Measurements from ENCODE around the gene ZBTB14. TPM values are rescaled to one million over a fixed set of nuclear protein-coding genes. Genes with fewer than 3 reads are reported as not detected.

Gene ZBTB14
- total RNA-seq, 2 experiments from 2014 or later = 28.1 to 33.9 TPM

DNA sequence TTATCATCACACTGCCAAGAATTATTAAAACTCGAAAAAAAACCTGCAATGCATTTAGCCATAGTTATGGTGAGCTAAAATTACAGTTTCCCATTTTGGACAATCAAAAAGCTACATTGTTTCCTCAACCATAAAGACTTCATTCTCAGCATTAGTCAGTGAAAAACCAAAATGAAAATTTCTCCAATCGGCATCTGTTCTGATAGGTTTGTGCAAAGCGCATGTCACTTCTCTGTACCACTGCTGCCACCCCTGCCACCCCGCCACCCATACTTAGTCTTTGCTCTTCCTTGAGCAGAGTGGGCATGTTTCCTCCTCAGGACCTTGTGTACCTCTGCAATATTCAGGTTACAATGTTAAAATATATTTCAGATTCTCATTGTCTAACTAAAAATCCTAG is 7.1 kb upstream of the ZBTB14 start:
- DNase-seq (ENCODE audit: low spot score) = no peak
- no peak overlapping the region for H3K27ac ChIP-seq (ENCODE audit: low read depth, low read length, poor library complexity, severe bottlenecking)
- no peaks in the 10 kb centered on the region for H4K20me1 ChIP-seq (ENCODE audit: insufficient read depth, low read length)
- no TSS peak for BruUV-seq (replicated peaks)
- intact Hi-C loops (cut with micrococcal nuclease; ENCODE audit: unreplicated experiment) = no loop called here
- CTCF ChIA-PET (ENCODE audit: unreplicated experiment) = no interaction called here
- TF ChIP-seq EZH2phosphoT487 (IDR thresholded peaks at IDR 0.05; ENCODE audit: borderline replicate concordance, low read depth, low read length) = no peak
- TF ChIP-seq, protein P1, sequence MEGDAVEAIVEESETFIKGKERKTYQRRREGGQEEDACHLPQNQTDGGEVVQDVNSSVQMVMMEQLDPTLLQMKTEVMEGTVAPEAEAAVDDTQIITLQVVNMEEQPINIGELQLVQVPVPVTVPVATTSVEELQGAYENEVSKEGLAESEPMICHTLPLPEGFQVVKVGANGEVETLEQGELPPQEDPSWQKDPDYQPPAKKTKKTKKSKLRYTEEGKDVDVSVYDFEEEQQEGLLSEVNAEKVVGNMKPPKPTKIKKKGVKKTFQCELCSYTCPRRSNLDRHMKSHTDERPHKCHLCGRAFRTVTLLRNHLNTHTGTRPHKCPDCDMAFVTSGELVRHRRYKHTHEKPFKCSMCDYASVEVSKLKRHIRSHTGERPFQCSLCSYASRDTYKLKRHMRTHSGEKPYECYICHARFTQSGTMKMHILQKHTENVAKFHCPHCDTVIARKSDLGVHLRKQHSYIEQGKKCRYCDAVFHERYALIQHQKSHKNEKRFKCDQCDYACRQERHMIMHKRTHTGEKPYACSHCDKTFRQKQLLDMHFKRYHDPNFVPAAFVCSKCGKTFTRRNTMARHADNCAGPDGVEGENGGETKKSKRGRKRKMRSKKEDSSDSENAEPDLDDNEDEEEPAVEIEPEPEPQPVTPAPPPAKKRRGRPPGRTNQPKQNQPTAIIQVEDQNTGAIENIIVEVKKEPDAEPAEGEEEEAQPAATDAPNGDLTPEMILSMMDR (conservative IDR thresholded peaks at IDR 0.05; ENCODE audit: low read length) = no peak
- H3K36me3 ChIP-seq (ENCODE audit: insufficient read depth, low read length) = no peaks in the 10 kb centered on the region
- peaks cover 4% of the 10 kb centered on the region for H3K4me1 ChIP-seq (ENCODE audit: insufficient read depth, low read length, poor library complexity, severe bottlenecking)
- POLR2A ChIA-PET = interaction anchor here (0.6 to 1.8 kb wide), 4 partner anchors 14 to 1770 kb away, joined by 3 to 5 read pairs (median 4); no protein-coding TSS in a partner anchor
- H3K9me3 ChIP-seq (ENCODE audit: low read length) = no peaks in the 10 kb centered on the region
- no peaks in the 10 kb centered on the region for H3K9me2 ChIP-seq (ENCODE audit: insufficient read depth, low read length)
- no peaks in the 10 kb centered on the region for H3K79me2 ChIP-seq (ENCODE audit: insufficient read depth, low read depth, low read length)
- H2AFZ ChIP-seq (ENCODE audit: low read length) = no peak overlapping the region
- no peak overlapping the region for H3K4me3 ChIP-seq (ENCODE audit: low read depth, low read length, poor library complexity, severe bottlenecking)
- H3K4me2 ChIP-seq (ENCODE audit: low read length) = no peak overlapping the region

DNA sequence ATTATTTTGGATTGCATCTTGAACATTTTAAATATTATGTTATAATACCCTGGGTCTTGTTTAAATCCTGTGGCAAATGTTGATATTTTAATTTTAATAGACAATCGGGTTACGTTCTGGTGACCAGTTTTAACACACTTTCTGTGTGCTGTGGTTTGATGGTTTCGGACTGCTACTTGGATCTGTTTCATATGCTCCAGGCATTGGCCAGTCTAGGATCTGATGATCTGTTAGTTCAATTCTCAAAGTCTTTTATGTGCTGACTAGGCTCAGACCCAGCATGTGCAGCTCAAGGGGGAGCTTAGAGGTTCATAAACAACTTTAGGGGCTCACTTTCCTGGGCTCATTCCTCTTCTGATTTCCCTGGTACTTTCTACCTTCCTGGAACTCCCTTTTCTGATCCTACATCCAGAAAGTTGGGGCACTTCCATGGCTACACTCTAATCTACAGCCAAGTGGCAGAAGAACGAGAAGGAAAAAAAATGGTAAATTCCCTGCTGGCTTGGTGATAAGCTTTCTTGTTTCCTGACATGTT is 5.0 kb upstream of the ZBTB14 start:
- H3K9me3 ChIP-seq (ENCODE audit: low read length) = no peaks in the 10 kb centered on the region
- no peak for DNase-seq (ENCODE audit: low spot score)
- ChIA-PET POLR2A (interaction anchor here (1.5 kb wide), 1 partner anchor 12 kb away, joined by 4 read pairs; no protein-coding TSS in a partner anchor), CTCF (ENCODE audit: unreplicated experiment) (no interaction called here)
- no peak overlapping the region for H3K4me3 ChIP-seq (ENCODE audit: low read depth, low read length, poor library complexity, severe bottlenecking)
- TF ChIP-seq, protein P1 (conservative IDR thresholded peaks at IDR 0.05; ENCODE audit: low read length) = no peak
- no peak for TF ChIP-seq EZH2phosphoT487 (IDR thresholded peaks at IDR 0.05; ENCODE audit: borderline replicate concordance, low read depth, low read length)
- no TSS peak for BruUV-seq (replicated peaks)
- H3K36me3 ChIP-seq (ENCODE audit: insufficient read depth, low read length) = no peaks in the 10 kb centered on the region
- no peak overlapping the region; the same call in 1 of the 2 replicates for H2AFZ ChIP-seq (ENCODE audit: low read length)
- no peaks in the 10 kb centered on the region for H4K20me1 ChIP-seq (ENCODE audit: insufficient read depth, low read length)
- no peak overlapping the region for H3K27ac ChIP-seq (ENCODE audit: low read depth, low read length, poor library complexity, severe bottlenecking)
- no peaks in the 10 kb centered on the region for H3K9me2 ChIP-seq (ENCODE audit: insufficient read depth, low read length)
- no peak overlapping the region for H3K4me2 ChIP-seq (ENCODE audit: low read length)
- peaks cover 13% of the 10 kb centered on the region for H3K4me1 ChIP-seq (ENCODE audit: insufficient read depth, low read length, poor library complexity, severe bottlenecking)
- intact Hi-C loops (cut with micrococcal nuclease; ENCODE audit: unreplicated experiment) = no loop called here
- no peaks in the 10 kb centered on the region for H3K79me2 ChIP-seq (ENCODE audit: insufficient read depth, low read depth, low read length)

DNA sequence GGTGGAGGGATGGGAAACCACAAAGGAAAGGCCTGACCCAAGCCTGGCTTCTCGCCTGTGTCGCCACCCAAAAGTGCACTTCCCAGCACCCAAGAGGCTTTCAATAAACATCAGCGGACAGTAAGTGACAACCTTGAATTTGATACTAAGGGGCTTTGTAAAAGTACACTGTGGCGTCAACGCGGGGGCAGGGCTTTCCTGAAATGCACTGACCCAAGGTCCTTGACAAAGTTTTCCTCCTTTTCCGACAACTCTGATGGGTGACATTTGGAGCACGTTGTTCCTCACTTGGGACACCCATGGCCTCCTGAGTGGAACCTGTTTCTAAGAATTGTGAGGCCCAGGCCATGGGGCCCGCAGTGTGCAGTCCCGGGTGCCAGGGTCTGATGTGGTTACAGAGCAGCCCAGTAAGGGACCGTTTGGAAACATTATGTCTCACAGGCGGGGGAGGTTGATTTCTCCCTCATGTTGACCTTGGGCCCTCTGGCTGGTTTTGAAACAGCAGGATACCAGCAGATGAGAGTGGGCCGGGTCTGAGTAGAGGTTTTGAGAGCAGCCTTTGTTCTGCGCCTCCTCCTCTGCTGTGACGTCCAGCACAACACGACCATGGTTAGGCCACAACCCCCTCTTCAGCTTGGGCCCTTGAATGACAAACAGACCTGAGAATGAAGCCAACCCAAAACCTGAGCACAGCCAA is 2.8 kb upstream of the ZBTB14 start:
- H3K9me3 ChIP-seq (ENCODE audit: low read length) = no peaks in the 10 kb centered on the region
- H3K79me2 ChIP-seq (ENCODE audit: insufficient read depth, low read depth, low read length) = peaks cover 11% of the 10 kb centered on the region
- no peak overlapping the region for H3K27ac ChIP-seq (ENCODE audit: low read depth, low read length, poor library complexity, severe bottlenecking)
- POLR2A ChIA-PET = no interaction called here
- H3K4me1 ChIP-seq (ENCODE audit: insufficient read depth, low read length, poor library complexity, severe bottlenecking) = peaks cover 23% of the 10 kb centered on the region
- intact Hi-C loops (cut with micrococcal nuclease; ENCODE audit: unreplicated experiment) = loop anchor here (5.0 to 10.0 kb wide), 3 partner anchors 131 to 1384 kb away; no protein-coding TSS in a partner anchor
- H3K36me3 ChIP-seq (ENCODE audit: insufficient read depth, low read length) = peaks cover 2% of the 10 kb centered on the region; the same call in 1 of the 2 replicates
- no peaks in the 10 kb centered on the region for H4K20me1 ChIP-seq (ENCODE audit: insufficient read depth, low read length)
- H2AFZ ChIP-seq (ENCODE audit: low read length) = no peak overlapping the region
- DNase-seq (ENCODE audit: low spot score) = no peak
- no peaks in the 10 kb centered on the region for H3K9me2 ChIP-seq (ENCODE audit: insufficient read depth, low read length)
- TF ChIP-seq, protein P1 (conservative IDR thresholded peaks at IDR 0.05; ENCODE audit: low read length) = no peak
- no peak for TF ChIP-seq EZH2phosphoT487 (IDR thresholded peaks at IDR 0.05; ENCODE audit: borderline replicate concordance, low read depth, low read length)
- CTCF ChIA-PET (ENCODE audit: unreplicated experiment) = no interaction called here
- no TSS peak for BruUV-seq (replicated peaks)
- H3K4me2 ChIP-seq (ENCODE audit: low read length) = no peak overlapping the region
- no peak overlapping the region for H3K4me3 ChIP-seq (ENCODE audit: low read depth, low read length, poor library complexity, severe bottlenecking)
